IPS-15b (cell line): ENCODE data around the gene ALOX5.

Experiments used
- H3K27me3 ChIP-seq: one replicate; pipeline ENCODE4 v1.6.1; 2013; ENCODE audit warnings: low read length; ENCODE audit not compliant: control insufficient read depth, insufficient read depth
- H3K36me3 ChIP-seq: one replicate; pipeline ENCODE4 v1.6.1; 2013; ENCODE audit warnings: low read length; ENCODE audit not compliant: control insufficient read depth, insufficient read depth
- H3K4me1 ChIP-seq: one replicate; pipeline ENCODE4 v1.6.1; 2013; ENCODE audit warnings: mild to moderate bottlenecking, low read length; ENCODE audit not compliant: control insufficient read depth, insufficient read depth
- H3K4me3 ChIP-seq: one replicate; pipeline ENCODE4 v1.5.1; 2013; ENCODE audit warnings: low read depth, low read length
- H3K9ac ChIP-seq: one replicate; pipeline ENCODE4 v1.6.1; 2013; ENCODE audit warnings: low read depth, mild to moderate bottlenecking, low read length
- H3K9me3 ChIP-seq: one replicate; pipeline ENCODE4 v1.6.1; 2013; ENCODE audit warnings: mild to moderate bottlenecking, low read length; ENCODE audit not compliant: control insufficient read depth, insufficient read depth

ALOX5 gene

GRCh38 chr10:45432700-45433472 is 58.9 kb downstream of the ALOX5 start:
- Histone ChIP-seq H3K9me3 (no peaks in the 10 kb centered on the region), H3K9ac (no peak overlapping the region), H3K4me1 (peaks cover 9% of the 10 kb centered on the region), H3K4me3 (no peak overlapping the region), H3K27me3 (no peaks in the 10 kb centered on the region), H3K36me3 (no peaks in the 10 kb centered on the region)

GRCh38 chr10:45433716-45434469 is 59.9 kb downstream of the ALOX5 start:
- Histone ChIP-seq H3K27me3 (no peaks in the 10 kb centered on the region), H3K36me3 (no peaks in the 10 kb centered on the region), H3K4me3 (no peak overlapping the region), H3K4me1 (peaks cover 9% of the 10 kb centered on the region), H3K9ac (no peak overlapping the region), H3K9me3 (no peaks in the 10 kb centered on the region)

GRCh38 chr10:45437587-45438465 is 63.8 kb downstream of the ALOX5 start:
- Histone ChIP-seq H3K27me3 (no peaks in the 10 kb centered on the region), H3K4me1 (peaks cover 9% of the 10 kb centered on the region), H3K9me3 (no peaks in the 10 kb centered on the region), H3K9ac (no peak overlapping the region), H3K4me3 (no peak overlapping the region), H3K36me3 (no peaks in the 10 kb centered on the region)

- H3K4me3 ChIP-seq: no peak overlapping the region
- no peak overlapping the region for H3K9ac ChIP-seq
- H3K4me1 ChIP-seq: peaks cover 2% of the 10 kb centered on the region
- no peaks in the 10 kb centered on the region for H3K36me3 ChIP-seq
- no peaks in the 10 kb centered on the region for H3K27me3 ChIP-seq
- H3K9me3 ChIP-seq: no peaks in the 10 kb centered on the region
These were observed 64.6 kb downstream of the ALOX5 start for GRCh38 chr10:45438466-45439090.

GRCh38 chr10:45439365-45439764 is 65.3 kb downstream of the ALOX5 start:
- Histone ChIP-seq H3K4me1 (peaks cover 2% of the 10 kb centered on the region), H3K27me3 (no peaks in the 10 kb centered on the region), H3K36me3 (no peaks in the 10 kb centered on the region), H3K9me3 (no peaks in the 10 kb centered on the region), H3K4me3 (no peak overlapping the region), H3K9ac (no peak overlapping the region)

GRCh38 chr10:45439873-45440272 is 65.9 kb downstream of the ALOX5 start:
- no peaks in the 10 kb centered on the region for H3K27me3 ChIP-seq
- peaks cover 2% of the 10 kb centered on the region for H3K4me1 ChIP-seq
- no peak overlapping the region for H3K9ac ChIP-seq
- no peaks in the 10 kb centered on the region for H3K36me3 ChIP-seq
- H3K4me3 ChIP-seq: no peak overlapping the region
- H3K9me3 ChIP-seq: no peaks in the 10 kb centered on the region

- H3K9ac ChIP-seq: no peak overlapping the region
- H3K4me1 ChIP-seq: peaks cover 2% of the 10 kb centered on the region
- H3K9me3 ChIP-seq: no peaks in the 10 kb centered on the region
- no peaks in the 10 kb centered on the region for H3K27me3 ChIP-seq
- no peak overlapping the region for H3K4me3 ChIP-seq
- no peaks in the 10 kb centered on the region for H3K36me3 ChIP-seq
These were observed 66.6 kb downstream of the ALOX5 start for GRCh38 chr10:45440511-45441062.

GRCh38 chr10:45441239-45442190 is 67.5 kb downstream of the ALOX5 start:
- H3K36me3 ChIP-seq: no peaks in the 10 kb centered on the region

GRCh38 chr10:45442251-45442650 is 68.2 kb downstream of the ALOX5 start:
- H3K9me3 ChIP-seq: no peaks in the 10 kb centered on the region
- H3K27me3 ChIP-seq: no peaks in the 10 kb centered on the region
- H3K9ac ChIP-seq: no peak overlapping the region
- H3K4me3 ChIP-seq: no peak overlapping the region
- H3K4me1 ChIP-seq: peaks cover 2% of the 10 kb centered on the region
- no peaks in the 10 kb centered on the region for H3K36me3 ChIP-seq

More at GRCh38 chr10:45441239-45442190, 67.5 kb downstream of the ALOX5 start:
- Histone ChIP-seq H3K9me3 (no peaks in the 10 kb centered on the region), H3K27me3 (no peaks in the 10 kb centered on the region), H3K4me3 (no peak overlapping the region), H3K9ac (no peak overlapping the region), H3K4me1 (peaks cover 2% of the 10 kb centered on the region)

GRCh38 chr10:45442662-45443061 is 68.6 kb downstream of the ALOX5 start:
- H3K27me3 ChIP-seq: no peaks in the 10 kb centered on the region
- no peak overlapping the region for H3K9ac ChIP-seq
- peaks cover 2% of the 10 kb centered on the region for H3K4me1 ChIP-seq
- no peaks in the 10 kb centered on the region for H3K9me3 ChIP-seq
- no peak overlapping the region for H3K4me3 ChIP-seq
- no peaks in the 10 kb centered on the region for H3K36me3 ChIP-seq
